Stimulated activated CD8-positive, alpha-beta memory T cell treated with anti-CD3 and anti-CD28 coated beads, Interleukin-12 subunit alpha, Interleukin-12 subunit beta, amount 100 ng/mL, for 4 hours (primary cell): Measurements from ENCODE around the gene RSU1.

ENCODE experiments used
- DNase-seq: peaks from one replicate; pipeline ENCODE4 v3.0.0-alpha.2; 2020; ENCODE audit warnings: low read depth

Gene RSU1

GRCh38 chr10:16674147-16674703 is 143.0 kb downstream of the RSU1 start:
- no peak for DNase-seq

GRCh38 chr10:16673443-16673842 is 143.8 kb downstream of the RSU1 start:
- no peak for DNase-seq

GRCh38 chr10:16663444-16663843 is 153.8 kb downstream of the RSU1 start:
- no peak for DNase-seq

GRCh38 chr10:16662923-16663322 is 154.3 kb downstream of the RSU1 start:
- DNase-seq: no peak

- no peak for DNase-seq
Observed at GRCh38 chr10:16656895-16657294, 160.3 kb downstream of the RSU1 start.

GRCh38 chr10:16653224-16653623 is 164.0 kb downstream of the RSU1 start:
- no peak for DNase-seq

- no peak for DNase-seq
Observed at GRCh38 chr10:16652154-16652553, 165.1 kb downstream of the RSU1 start.

GRCh38 chr10:16649757-16650156 is 167.5 kb downstream of the RSU1 start:
- DNase-seq: no peak

GRCh38 chr10:16648366-16648765 is 168.9 kb downstream of the RSU1 start:
- no peak for DNase-seq

GRCh38 chr10:16646181-16647059 is 170.8 kb downstream of the RSU1 start:
- DNase-seq: no peak

- no peak for DNase-seq
Observed at GRCh38 chr10:16644146-16644545, 173.1 kb downstream of the RSU1 start.

- DNase-seq: no peak
Observed at GRCh38 chr10:16643502-16643901, 173.7 kb downstream of the RSU1 start.

- DNase-seq: no peak
Observed at GRCh38 chr10:16640153-16640552, 177.1 kb downstream of the RSU1 start.

- DNase-seq: no peak
Observed at GRCh38 chr10:16639471-16639870, 177.8 kb downstream of the RSU1 start.

- no peak for DNase-seq
Observed at GRCh38 chr10:16632996-16633395, 184.2 kb downstream of the RSU1 start.

GRCh38 chr10:16626697-16627096 is 190.5 kb downstream of the RSU1 start:
- no peak for DNase-seq

- no peak for DNase-seq
Observed at GRCh38 chr10:16612981-16613355, 204.3 kb downstream of the RSU1 start.

- no peak for DNase-seq
Observed at GRCh38 chr10:16612115-16612980, 204.9 kb downstream of the RSU1 start.

GRCh38 chr10:16611037-16611436 is 206.2 kb downstream of the RSU1 start:
- no peak for DNase-seq

GRCh38 chr10:16609211-16609610 is 208.0 kb downstream of the RSU1 start:
- no peak for DNase-seq

GRCh38 chr10:16606923-16607322 is 210.3 kb downstream of the RSU1 start:
- no peak for DNase-seq

GRCh38 chr10:16606421-16606820 is 210.8 kb downstream of the RSU1 start:
- DNase-seq: no peak

GRCh38 chr10:16603308-16603707 is 213.9 kb downstream of the RSU1 start:
- DNase-seq: no peak
